ENCODE data around the gene UVRAG. TPM values are rescaled to one million over a fixed set of nuclear protein-coding genes. Genes with fewer than 3 reads are reported as not detected.
A peak's percentile ranks its signal among the peaks of the same experiment; 100 is the strongest.

Gene UVRAG
- total RNA-seq, 4 donors from 2014 or later = 16.6 to 22.1 (median 19.3) TPM

DNA sequence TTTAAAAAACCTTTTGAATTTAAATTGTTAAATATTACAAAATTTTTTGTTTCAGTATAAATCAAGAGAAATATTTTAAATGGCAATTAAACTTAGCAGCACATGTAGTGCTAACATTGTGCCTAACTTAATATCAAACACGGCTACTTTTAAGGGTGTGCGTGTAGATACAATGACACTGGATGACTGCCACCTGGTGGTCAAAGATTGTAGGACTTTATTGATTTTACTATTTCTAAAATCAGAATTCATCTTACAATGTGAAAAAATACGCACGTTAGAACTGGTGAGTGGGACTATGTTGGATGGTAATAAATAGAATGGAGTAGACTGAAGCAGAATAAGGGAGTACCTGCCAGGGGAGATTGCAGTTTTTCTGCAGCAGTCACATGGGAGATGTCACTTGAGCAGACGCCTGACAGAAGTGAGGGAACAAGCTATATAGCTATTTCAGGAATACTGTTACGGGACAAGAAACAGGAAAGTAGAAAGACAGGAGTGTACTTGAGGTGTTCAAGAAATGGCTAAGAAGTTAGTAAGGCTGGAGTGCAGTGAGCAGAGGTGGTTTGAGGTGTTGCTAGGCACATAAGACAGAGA lies 52.9 kb downstream of the UVRAG start:
- intact Hi-C loops (cut with DNase I; ENCODE audit: low total_unique reads) = loop anchor here (1.0 to 5.0 kb wide), 2 partner anchors 65 to 161 kb away; no protein-coding TSS in a partner anchor

DNA sequence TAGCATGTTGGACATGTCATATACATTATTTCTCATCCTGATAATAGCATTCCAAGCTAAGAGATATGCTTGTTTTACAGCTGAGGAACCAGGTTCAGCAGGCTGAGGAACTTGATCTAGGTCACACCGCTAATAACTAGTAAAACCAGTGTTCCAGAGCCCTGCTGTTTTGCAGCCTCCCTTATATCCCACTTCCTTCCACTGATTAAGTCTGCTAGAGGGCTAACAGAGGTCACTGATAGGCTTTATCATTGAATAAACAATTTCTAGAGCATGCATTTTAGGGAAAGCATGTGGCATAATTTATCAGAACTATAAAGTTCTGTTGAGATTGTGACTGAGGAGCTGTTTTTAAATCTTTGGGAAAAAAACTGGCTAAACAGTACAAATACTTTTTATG lies 54.0 kb downstream of the UVRAG start:
- DNase-seq = no peak
- no peaks in the 10 kb centered on the region for H3K36me3 ChIP-seq
- intact Hi-C loops (cut with DNase I; ENCODE audit: low total_unique reads) (loop anchor here (5.0 kb wide), 1 partner anchor 162 kb away; no protein-coding TSS in a partner anchor), in situ Hi-C loops (cut with MboI; ENCODE audit: low sequenced_read_pairs in 4 of 4) (loop anchor here (5.0 to 10.0 kb wide), 4 partner anchors 62 to 144 kb away; no protein-coding TSS in a partner anchor)
- peaks cover 14 to 15% of the 10 kb centered on the region in 2 donors for H3K4me1 ChIP-seq
- TF ChIP-seq POLR2A (IDR thresholded peaks at IDR 0.05) = no peak
- TF ChIP-seq, protein P1, sequence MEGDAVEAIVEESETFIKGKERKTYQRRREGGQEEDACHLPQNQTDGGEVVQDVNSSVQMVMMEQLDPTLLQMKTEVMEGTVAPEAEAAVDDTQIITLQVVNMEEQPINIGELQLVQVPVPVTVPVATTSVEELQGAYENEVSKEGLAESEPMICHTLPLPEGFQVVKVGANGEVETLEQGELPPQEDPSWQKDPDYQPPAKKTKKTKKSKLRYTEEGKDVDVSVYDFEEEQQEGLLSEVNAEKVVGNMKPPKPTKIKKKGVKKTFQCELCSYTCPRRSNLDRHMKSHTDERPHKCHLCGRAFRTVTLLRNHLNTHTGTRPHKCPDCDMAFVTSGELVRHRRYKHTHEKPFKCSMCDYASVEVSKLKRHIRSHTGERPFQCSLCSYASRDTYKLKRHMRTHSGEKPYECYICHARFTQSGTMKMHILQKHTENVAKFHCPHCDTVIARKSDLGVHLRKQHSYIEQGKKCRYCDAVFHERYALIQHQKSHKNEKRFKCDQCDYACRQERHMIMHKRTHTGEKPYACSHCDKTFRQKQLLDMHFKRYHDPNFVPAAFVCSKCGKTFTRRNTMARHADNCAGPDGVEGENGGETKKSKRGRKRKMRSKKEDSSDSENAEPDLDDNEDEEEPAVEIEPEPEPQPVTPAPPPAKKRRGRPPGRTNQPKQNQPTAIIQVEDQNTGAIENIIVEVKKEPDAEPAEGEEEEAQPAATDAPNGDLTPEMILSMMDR (IDR thresholded peaks at IDR 0.05 in 4 of 5, conservative IDR thresholded peaks at IDR 0.05 in 1 of 5) = no peak
- H3K27me3 ChIP-seq = no peaks in the 10 kb centered on the region
- no peak for ATAC-seq
- no peak overlapping the region for H3K4me3 ChIP-seq
- H3K27ac ChIP-seq = no peak overlapping the region
- no peaks in the 10 kb centered on the region for H3K9me3 ChIP-seq

More for the DNA sequence above, 52.9 kb downstream of the UVRAG start:
- Histone ChIP-seq H3K9me3 (no peaks in the 10 kb centered on the region), H3K4me1 (peaks cover 14 to 15% of the 10 kb centered on the region in 2 donors), H3K36me3 (no peaks in the 10 kb centered on the region), H3K4me3 (no peak overlapping the region), H3K27me3 (no peaks in the 10 kb centered on the region), H3K27ac (no peak overlapping the region)
- peak; percentile 76 to 81 for ATAC-seq
- peak in 1 of 2 donors; percentile 16 for DNase-seq
- no peak for TF ChIP-seq POLR2A (IDR thresholded peaks at IDR 0.05)
- TF ChIP-seq, protein P1 (IDR thresholded peaks at IDR 0.05 in 4 of 5, conservative IDR thresholded peaks at IDR 0.05 in 1 of 5) = peak; percentile 65 to 86 (median 80)
- in situ Hi-C loops (cut with MboI; ENCODE audit: low sequenced_read_pairs in 4 of 4) = loop anchor here (5.0 to 10.0 kb wide), 4 partner anchors 61 to 143 kb away; no protein-coding TSS in a partner anchor

DNA sequence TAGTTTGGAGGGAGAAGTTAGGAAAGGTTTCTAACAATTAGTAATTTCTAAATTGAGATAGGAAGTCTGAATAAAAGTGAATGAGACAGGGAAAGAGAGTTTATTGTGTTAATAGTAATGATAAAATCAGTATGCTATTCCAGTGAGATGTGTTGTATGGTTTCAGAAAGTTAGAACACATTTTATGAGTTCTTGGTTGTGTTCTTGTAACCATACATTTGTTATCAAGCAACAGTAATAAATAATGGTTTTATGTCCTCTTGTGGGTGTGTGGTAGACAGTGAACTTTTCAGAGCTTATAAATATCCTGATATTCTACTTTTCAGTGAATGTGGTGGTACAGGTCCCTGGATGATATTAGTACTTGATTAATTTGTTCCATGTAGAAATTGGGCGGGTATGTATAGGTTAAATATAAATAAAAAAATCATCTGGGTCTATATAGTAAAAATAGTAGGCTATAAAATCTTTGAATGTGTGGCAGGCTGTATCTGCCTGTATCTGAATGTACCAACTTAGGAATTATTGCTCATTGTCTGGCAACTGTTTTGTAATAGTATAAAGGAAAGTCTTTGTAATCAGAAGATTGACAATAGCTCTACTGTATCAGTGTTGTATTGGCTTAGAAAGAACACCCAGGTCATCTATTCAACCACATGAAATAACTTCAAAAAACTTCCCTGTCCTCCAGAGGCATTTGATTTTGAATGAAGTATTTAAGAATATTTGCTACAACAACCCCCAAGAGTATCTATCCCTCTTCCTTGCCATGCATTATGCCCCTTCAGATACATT lies 54.8 kb downstream of the UVRAG start:
- Histone ChIP-seq H3K9me3 (no peaks in the 10 kb centered on the region), H3K27ac (no peak overlapping the region), H3K36me3 (no peaks in the 10 kb centered on the region), H3K4me1 (peaks cover 15 to 17% of the 10 kb centered on the region in 2 donors), H3K27me3 (no peaks in the 10 kb centered on the region), H3K4me3 (no peak overlapping the region)
- ATAC-seq (no peak), DNase-seq (no peak)
- intact Hi-C loops (cut with DNase I; ENCODE audit: low total_unique reads) (loop anchor here (5.0 kb wide), 1 partner anchor 163 kb away; no protein-coding TSS in a partner anchor), in situ Hi-C loops (cut with MboI; ENCODE audit: low sequenced_read_pairs in 4 of 4) (loop anchor here (5.0 to 10.0 kb wide), 4 partner anchors 63 to 145 kb away; no protein-coding TSS in a partner anchor)
- TF ChIP-seq, protein P1 (IDR thresholded peaks at IDR 0.05 in 4 of 5, conservative IDR thresholded peaks at IDR 0.05 in 1 of 5) = no peak
- TF ChIP-seq POLR2A (IDR thresholded peaks at IDR 0.05) = no peak

DNA sequence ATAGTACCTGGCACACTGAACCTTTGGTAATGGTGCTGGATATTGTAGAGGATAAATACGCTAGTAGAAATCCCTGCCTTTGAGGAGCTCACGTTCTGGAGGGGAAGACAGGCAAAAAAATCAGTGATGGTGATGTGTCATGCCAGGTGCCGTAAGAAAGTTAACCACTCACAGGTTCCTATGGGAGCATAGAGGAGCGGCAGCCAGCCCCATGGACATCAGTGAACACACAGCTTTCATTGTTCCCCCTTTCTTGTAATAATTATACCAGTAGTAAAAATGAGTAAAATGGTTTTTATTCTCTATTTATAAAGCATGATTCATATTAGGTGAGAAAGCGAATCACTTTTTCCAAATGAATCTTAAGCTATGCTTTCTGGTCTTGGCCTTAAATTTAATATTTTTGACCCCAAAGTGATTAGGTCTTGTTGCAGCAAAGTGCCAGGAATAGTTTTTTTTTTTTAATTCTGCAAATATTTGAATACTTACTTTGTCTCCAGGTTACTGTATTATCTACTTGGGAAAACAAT lies 57.9 kb downstream of the UVRAG start:
- Histone ChIP-seq H3K36me3 (no peaks in the 10 kb centered on the region), H3K4me3 (no peak overlapping the region), H3K27ac (no peak overlapping the region), H3K27me3 (no peaks in the 10 kb centered on the region), H3K4me1 (peaks cover 11 to 18% of the 10 kb centered on the region in 2 donors), H3K9me3 (no peaks in the 10 kb centered on the region)
- intact Hi-C loops (cut with DNase I; ENCODE audit: low total_unique reads) (no loop called here), in situ Hi-C loops (cut with MboI; ENCODE audit: low sequenced_read_pairs in 4 of 4) (no loop called here)
- no peak for TF ChIP-seq POLR2A (IDR thresholded peaks at IDR 0.05)
- TF ChIP-seq, protein P1 (IDR thresholded peaks at IDR 0.05 in 4 of 5, conservative IDR thresholded peaks at IDR 0.05 in 1 of 5) = no peak
- ATAC-seq (no peak), DNase-seq (no peak)

Measured in gastrocnemius medialis (tissue), 4 donors.